BLaER1 treated with 17β-estradiol and CSF1 and Interleukin-3, amounts not matched to agents 10 nM and 100 nM (cell line): ENCODE results near the gene WDR70.

ENCODE experiments used
- H3K27ac ChIP-seq, 11 experiments: shearing (Covaris generic); formaldehyde crosslinking; 2 replicates each; pipeline ENCODE4 v1.8.1; 2022
- H3K27me3 ChIP-seq, 11 experiments: shearing (Covaris generic); formaldehyde crosslinking; 2 replicates each; pipeline ENCODE4 v1.8.1; 2022
- H3K36me3 ChIP-seq, 11 experiments: shearing (Covaris generic); formaldehyde crosslinking; 2 replicates each; pipeline ENCODE4 v1.8.1; 2022
- H3K4me1 ChIP-seq, 10 experiments: shearing (Covaris generic); formaldehyde crosslinking; 2 replicates each; pipeline ENCODE4 v1.8.1; 2022
- H3K4me2 ChIP-seq, 11 experiments: shearing (Covaris generic); formaldehyde crosslinking; 2 replicates each; pipeline ENCODE4 v1.8.1; 2022
- H3K4me3 ChIP-seq, 10 experiments: shearing (Covaris generic); formaldehyde crosslinking; 2 replicates each; pipeline ENCODE4 v1.8.1; 2022
- H3K9ac ChIP-seq, 11 experiments: shearing (Covaris generic); formaldehyde crosslinking; 2 replicates each; pipeline ENCODE4 v1.8.1; 2022
- H3K9me3 ChIP-seq, 11 experiments: shearing (Covaris generic); formaldehyde crosslinking; replicated peaks in 1 of 11; 2 replicates each; pipeline ENCODE4 v1.8.1; 2022
- H4K20me1 ChIP-seq, 11 experiments: shearing (Covaris generic); formaldehyde crosslinking; 2 replicates each; pipeline ENCODE4 v1.8.1; 2022
- Cebpa-rat ChIP-seq, 11 experiments: shearing (Covaris generic); IDR thresholded peaks; 2 replicates each; pipeline ENCODE4 v1.8.1; 2022

The WDR70 gene

GRCh38 chr5:37754976-37755375 is 375.9 kb downstream of the WDR70 start:
- no peak overlapping the region for H3K4me2 ChIP-seq
- no peak overlapping the region for H3K27ac ChIP-seq
- peaks cover 0 to 7% (median 0%) of the 10 kb centered on the region in 11 experiments; a peak in 2 of 22 replicates for H4K20me1 ChIP-seq
- no peak for TF ChIP-seq Cebpa-rat (IDR thresholded peaks at IDR 0.05)
- H3K4me1 ChIP-seq, result no peaks in the 10 kb centered on the region
- H3K27me3 ChIP-seq, result peaks cover 0 to 19% (median 0%) of the 10 kb centered on the region in 11 experiments; a peak in 4 of 22 replicates
- H3K9me3 ChIP-seq, result peaks cover 0 to 20% (median 6%) of the 10 kb centered on the region in 11 experiments; a peak in 10 of 22 replicates
- peaks cover 3 to 61% (median 15%) of the 10 kb centered on the region in 11 experiments; a peak in 14 of 22 replicates for H3K36me3 ChIP-seq
- H3K4me3 ChIP-seq, result no peak overlapping the region
- no peak overlapping the region for H3K9ac ChIP-seq

GRCh38 chr5:37755581-37755980 is 376.5 kb downstream of the WDR70 start:
- Histone ChIP-seq H3K27me3 (peaks cover 0 to 13% (median 0%) of the 10 kb centered on the region in 11 experiments; a peak in 4 of 22 replicates), H4K20me1 (0 out of 22 replicates have a peak, but pooled peaks cover 0 to 7% (median 0%) of the 10 kb centered on the region in 11 experiments), H3K9ac (no peak overlapping the region), H3K4me1 (no peaks in the 10 kb centered on the region), H3K4me2 (no peak overlapping the region), H3K36me3 (peaks cover 3 to 56% (median 15%) of the 10 kb centered on the region in 11 experiments; a peak in 14 of 22 replicates), H3K9me3 (peaks cover 0 to 18% (median 6%) of the 10 kb centered on the region in 11 experiments; a peak in 10 of 22 replicates), H3K27ac (no peak overlapping the region), H3K4me3 (no peak overlapping the region)
- TF ChIP-seq Cebpa-rat (IDR thresholded peaks at IDR 0.05), result no peak

GRCh38 chr5:37756248-37756647 is 377.1 kb downstream of the WDR70 start:
- Histone ChIP-seq H3K27me3 (peaks cover 0 to 6% (median 0%) of the 10 kb centered on the region in 11 experiments; a peak in 4 of 22 replicates), H3K27ac (no peak overlapping the region), H3K4me3 (no peak overlapping the region), H3K9me3 (peaks cover 0 to 18% (median 6%) of the 10 kb centered on the region in 11 experiments; a peak in 10 of 22 replicates), H3K4me1 (no peaks in the 10 kb centered on the region), H3K36me3 (peaks cover 3 to 52% (median 15%) of the 10 kb centered on the region in 11 experiments; a peak in 14 of 22 replicates), H3K9ac (no peak overlapping the region), H3K4me2 (no peak overlapping the region), H4K20me1 (0 out of 22 replicates have a peak, but pooled peaks cover 0 to 7% (median 0%) of the 10 kb centered on the region in 11 experiments)
- TF ChIP-seq Cebpa-rat (IDR thresholded peaks at IDR 0.05), result no peak

- H3K9ac ChIP-seq, result no peak overlapping the region
- H3K9me3 ChIP-seq, result peaks cover 0 to 18% (median 6%) of the 10 kb centered on the region in 11 experiments; a peak in 10 of 22 replicates
- no peak overlapping the region for H3K27ac ChIP-seq
- no peaks in the 10 kb centered on the region for H3K27me3 ChIP-seq
- H3K4me2 ChIP-seq, result no peak overlapping the region
- TF ChIP-seq Cebpa-rat (IDR thresholded peaks at IDR 0.05), result no peak
- no peaks in the 10 kb centered on the region for H3K4me1 ChIP-seq
- no peaks in the 10 kb centered on the region for H4K20me1 ChIP-seq
- H3K36me3 ChIP-seq, result peaks cover 3 to 34% (median 10%) of the 10 kb centered on the region in 11 experiments; a peak in 14 of 22 replicates
- no peak overlapping the region for H3K4me3 ChIP-seq
These were observed 379.0 kb downstream of the WDR70 start for GRCh38 chr5:37757980-37758582.

GRCh38 chr5:37767251-37767650 is 388.1 kb downstream of the WDR70 start:
- H3K4me1 ChIP-seq, result no peaks in the 10 kb centered on the region
- H3K27ac ChIP-seq, result no peak overlapping the region
- H3K4me3 ChIP-seq, result no peak overlapping the region
- H4K20me1 ChIP-seq, result no peaks in the 10 kb centered on the region
- H3K36me3 ChIP-seq, result no peaks in the 10 kb centered on the region
- H3K9me3 ChIP-seq, result no peaks in the 10 kb centered on the region
- TF ChIP-seq Cebpa-rat (IDR thresholded peaks at IDR 0.05), result no peak
- no peak overlapping the region for H3K4me2 ChIP-seq
- no peak overlapping the region for H3K9ac ChIP-seq
- no peaks in the 10 kb centered on the region for H3K27me3 ChIP-seq

- Histone ChIP-seq H3K36me3 (no peaks in the 10 kb centered on the region), H3K4me1 (no peaks in the 10 kb centered on the region), H3K27ac (no peak overlapping the region), H4K20me1 (no peaks in the 10 kb centered on the region), H3K4me3 (no peak overlapping the region), H3K9ac (no peak overlapping the region), H3K4me2 (no peak overlapping the region), H3K9me3 (peaks cover 0 to 3% (median 0%) of the 10 kb centered on the region in 11 experiments; a peak in 2 of 22 replicates), H3K27me3 (no peaks in the 10 kb centered on the region)
- no peak for TF ChIP-seq Cebpa-rat (IDR thresholded peaks at IDR 0.05)
These were observed 388.8 kb downstream of the WDR70 start for GRCh38 chr5:37767961-37768360.

GRCh38 chr5:37768371-37768770 is 389.3 kb downstream of the WDR70 start:
- H3K9me3 ChIP-seq, result peaks cover 0 to 7% (median 2%) of the 10 kb centered on the region in 11 experiments; a peak in 10 of 22 replicates
- no peak overlapping the region for H3K27ac ChIP-seq
- H3K4me3 ChIP-seq, result no peak overlapping the region
- no peak overlapping the region for H3K9ac ChIP-seq
- no peaks in the 10 kb centered on the region for H4K20me1 ChIP-seq
- no peaks in the 10 kb centered on the region for H3K36me3 ChIP-seq
- H3K27me3 ChIP-seq, result no peaks in the 10 kb centered on the region
- TF ChIP-seq Cebpa-rat (IDR thresholded peaks at IDR 0.05), result no peak
- H3K4me1 ChIP-seq, result no peaks in the 10 kb centered on the region
- no peak overlapping the region for H3K4me2 ChIP-seq

- Histone ChIP-seq H3K4me3 (no peak overlapping the region), H3K27me3 (no peaks in the 10 kb centered on the region), H3K36me3 (no peaks in the 10 kb centered on the region), H3K4me2 (no peak overlapping the region), H3K9me3 (peaks cover 6 to 14% (median 8%) of the 10 kb centered on the region in 11 experiments; a peak in 16 of 22 replicates), H3K9ac (no peak overlapping the region), H3K27ac (no peak overlapping the region), H3K4me1 (no peaks in the 10 kb centered on the region), H4K20me1 (no peaks in the 10 kb centered on the region)
- TF ChIP-seq Cebpa-rat (IDR thresholded peaks at IDR 0.05), result no peak
These were observed 390.0 kb downstream of the WDR70 start for GRCh38 chr5:37769108-37769507.

- no peak for TF ChIP-seq Cebpa-rat (IDR thresholded peaks at IDR 0.05)
- Histone ChIP-seq H3K36me3 (no peaks in the 10 kb centered on the region), H3K9me3 (peaks cover 13 to 21% (median 16%) of the 10 kb centered on the region in 11 experiments)
These were observed 390.7 kb downstream of the WDR70 start for GRCh38 chr5:37769840-37770239.

More at GRCh38 chr5:37769840-37770239, 390.7 kb downstream of the WDR70 start:
- Histone ChIP-seq H3K27ac (no peak overlapping the region), H3K4me1 (no peaks in the 10 kb centered on the region), H3K4me3 (no peak overlapping the region), H3K4me2 (no peak overlapping the region), H3K27me3 (no peaks in the 10 kb centered on the region), H4K20me1 (no peaks in the 10 kb centered on the region), H3K9ac (no peak overlapping the region)
